HG03342 (cell line): ENCODE results near the gene PF4V1.

Experiments
- ATAC-seq: cut with Tn5 transposase; IDR thresholded peaks from one replicate; pipeline ENCODE4 v1.9.1; 2021; ENCODE audit warnings: mild to moderate bottlenecking, moderate library complexity; ENCODE audit not compliant: unreplicated experiment

The PF4V1 gene

DNA sequence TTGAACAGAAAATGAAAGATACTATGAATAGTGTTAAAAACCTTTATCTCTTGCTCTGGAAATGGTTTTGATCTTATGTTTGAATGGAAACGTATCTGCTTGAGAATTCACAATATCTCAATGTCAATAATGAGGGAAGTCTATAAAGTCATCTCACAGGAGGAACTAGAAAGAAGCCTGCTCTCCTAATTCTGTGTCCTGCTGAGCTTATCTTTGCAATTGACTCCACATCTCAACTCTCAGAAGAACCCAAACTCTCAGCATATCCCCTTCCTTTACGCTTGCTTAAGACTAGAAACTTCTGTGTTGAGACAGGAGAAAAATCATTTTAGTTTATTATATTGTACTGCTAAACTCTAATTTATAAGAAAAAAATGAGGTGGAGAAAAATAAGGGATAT lies 8.3 kb upstream of the PF4V1 start:
- ATAC-seq, result no peak

DNA sequence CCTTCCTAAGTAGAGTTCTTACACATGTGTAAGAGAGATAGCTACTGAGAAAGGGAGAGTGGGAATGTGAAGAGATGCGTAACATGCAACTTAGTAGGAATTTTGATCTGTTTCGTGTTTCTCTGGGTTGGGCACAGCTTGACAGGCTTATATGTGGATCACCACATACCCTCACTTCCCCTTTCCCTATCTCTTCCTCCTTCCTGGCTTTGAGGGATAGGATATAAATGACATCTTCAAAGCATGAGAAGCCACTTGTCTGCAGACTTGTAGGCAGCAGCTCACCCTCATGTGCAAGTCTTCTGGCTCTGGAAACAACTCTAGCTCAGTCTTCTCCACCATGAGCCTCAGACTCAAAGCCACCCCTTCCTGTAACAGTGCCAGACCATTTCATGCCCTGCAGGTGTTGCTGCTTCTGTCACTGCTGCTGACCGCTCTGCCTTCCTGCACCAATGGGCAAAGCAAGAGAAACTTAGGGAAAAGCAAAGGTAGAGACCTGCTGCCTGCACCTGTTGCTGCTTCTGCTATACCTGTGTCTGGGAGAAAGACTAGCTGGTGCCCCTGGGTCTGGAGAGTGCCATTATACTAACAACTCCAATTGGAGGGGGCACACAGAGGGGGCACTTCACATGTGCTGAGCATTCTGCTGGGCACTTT lies 5.4 kb upstream of the PF4V1 start:
- ATAC-seq, result no peak

DNA sequence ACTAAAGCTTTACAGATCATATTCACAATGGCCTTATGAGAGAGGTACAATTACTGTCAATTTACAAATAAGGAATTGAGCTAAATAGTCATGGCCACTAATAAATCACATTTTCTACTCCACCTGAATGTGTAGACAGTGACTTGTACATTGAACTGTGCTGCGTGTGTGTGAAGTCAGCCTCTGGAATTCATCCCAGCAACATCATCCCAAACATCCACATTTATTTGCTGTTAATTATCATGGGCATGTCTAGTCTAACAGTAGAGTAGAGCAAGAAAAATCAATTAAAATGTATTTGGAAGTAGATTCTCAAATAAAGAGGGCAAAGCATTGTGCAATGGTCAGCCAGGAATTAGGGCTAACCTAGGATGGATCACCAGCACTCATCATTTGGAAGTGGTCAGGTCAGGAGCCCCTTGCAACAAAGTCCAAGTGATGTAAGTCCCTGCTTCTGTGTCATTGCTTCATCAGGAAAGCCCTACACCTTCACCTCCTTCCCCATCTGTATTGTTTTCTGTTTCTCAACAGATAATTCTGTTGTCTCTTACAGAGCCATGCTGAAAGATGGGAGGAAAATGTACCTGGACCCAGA lies 4.8 kb upstream of the PF4V1 start:
- no peak for ATAC-seq

DNA sequence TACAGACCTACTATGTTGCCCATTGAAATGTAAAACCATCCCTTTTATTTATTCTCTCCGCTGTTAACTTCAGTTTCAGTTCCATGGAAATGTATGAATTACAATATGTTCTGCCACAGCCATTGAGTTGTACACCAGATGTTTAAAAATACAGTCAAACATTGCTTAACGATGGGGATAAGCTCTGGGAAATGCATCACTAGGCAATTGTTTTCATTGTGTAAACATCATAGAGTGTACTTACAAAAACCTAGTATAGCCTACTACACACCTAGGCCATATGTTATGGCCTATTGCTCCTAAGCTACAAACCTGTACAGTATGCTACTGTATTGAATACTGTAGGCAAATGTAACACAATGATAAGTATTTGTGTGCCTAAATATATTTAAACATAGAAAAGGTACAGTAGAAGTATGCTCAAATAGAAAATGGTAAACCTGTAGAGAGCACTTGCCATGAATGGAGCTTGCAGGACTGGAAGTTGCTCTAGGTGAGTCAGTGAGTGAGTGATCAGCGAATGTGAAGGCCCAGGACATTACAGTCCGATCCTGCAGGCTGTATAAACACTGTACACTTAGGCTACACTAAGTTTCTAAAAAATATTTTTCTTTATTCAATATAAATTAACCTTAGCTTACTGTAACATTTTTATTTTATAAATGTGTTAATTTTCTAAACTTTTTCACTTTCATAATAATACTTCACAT lies 2.7 kb upstream of the PF4V1 start:
- no peak for ATAC-seq

DNA sequence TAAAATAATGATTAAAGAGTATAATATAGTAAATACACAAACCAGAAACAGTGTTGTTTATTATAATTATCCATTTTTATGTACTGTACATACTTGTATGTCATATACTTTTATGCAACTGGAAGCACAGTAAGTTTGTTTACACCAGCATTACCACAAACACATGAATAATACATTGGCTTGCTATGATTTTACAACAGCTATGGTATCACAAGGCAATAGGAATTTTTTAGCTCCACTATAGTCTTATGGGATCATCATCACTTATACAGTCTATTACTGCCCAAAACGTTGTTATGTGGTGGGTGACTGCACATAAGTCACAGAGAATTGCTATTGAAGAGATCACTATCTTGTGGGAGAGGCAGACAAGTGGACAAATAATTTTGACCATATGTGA lies 1.8 kb upstream of the PF4V1 start:
- no peak for ATAC-seq

DNA sequence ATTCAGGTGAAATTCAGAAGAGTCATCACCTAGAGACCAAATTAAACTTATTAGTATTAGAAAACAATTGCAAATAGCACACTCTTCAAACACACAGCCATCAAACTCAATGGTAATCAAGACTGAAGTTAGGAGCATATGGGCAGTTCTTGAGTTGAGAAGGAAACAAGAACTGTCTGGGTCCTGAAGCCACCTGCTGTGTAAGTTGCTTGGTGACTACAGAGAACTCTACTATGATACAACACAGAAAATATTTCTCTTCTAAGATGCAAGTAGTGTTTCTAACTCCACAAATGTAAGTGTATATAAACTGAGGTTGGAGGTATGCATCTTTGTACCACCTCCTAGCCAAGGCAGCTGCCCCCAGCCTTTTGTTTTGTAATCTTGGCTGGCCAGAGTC lies 325 bp upstream of the PF4V1 start:
- ATAC-seq, result no peak

DNA sequence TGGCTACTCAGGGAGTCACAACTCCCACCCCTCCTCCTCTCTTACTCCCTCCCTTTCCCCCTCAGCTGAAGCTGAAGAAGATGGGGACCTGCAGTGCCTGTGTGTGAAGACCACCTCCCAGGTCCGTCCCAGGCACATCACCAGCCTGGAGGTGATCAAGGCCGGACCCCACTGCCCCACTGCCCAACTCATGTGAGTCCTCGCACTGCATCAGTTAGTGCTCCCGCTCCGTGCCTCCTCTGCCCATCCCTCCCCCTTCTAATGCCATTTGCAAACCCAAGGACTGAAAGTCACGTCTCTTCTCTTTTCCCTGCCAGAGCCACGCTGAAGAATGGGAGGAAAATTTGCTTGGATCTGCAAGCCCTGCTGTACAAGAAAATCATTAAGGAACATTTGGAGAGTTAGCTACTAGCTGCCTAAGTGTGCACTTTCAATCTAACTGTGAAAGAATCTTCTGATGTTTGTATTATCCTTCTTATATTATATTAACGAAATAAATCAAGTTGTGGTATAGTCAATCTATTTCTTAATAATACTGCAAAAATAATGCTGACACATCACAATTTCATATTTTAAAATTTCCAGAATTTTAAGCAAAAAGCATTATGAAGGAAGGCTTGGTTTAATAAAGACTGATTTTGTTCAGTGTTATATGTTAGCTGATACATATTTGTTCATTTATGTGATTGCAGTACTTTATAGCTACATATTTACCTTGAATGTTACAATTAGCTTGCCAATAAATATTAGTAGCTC lies 800 bp downstream of the PF4V1 start:
- ATAC-seq, result no peak

DNA sequence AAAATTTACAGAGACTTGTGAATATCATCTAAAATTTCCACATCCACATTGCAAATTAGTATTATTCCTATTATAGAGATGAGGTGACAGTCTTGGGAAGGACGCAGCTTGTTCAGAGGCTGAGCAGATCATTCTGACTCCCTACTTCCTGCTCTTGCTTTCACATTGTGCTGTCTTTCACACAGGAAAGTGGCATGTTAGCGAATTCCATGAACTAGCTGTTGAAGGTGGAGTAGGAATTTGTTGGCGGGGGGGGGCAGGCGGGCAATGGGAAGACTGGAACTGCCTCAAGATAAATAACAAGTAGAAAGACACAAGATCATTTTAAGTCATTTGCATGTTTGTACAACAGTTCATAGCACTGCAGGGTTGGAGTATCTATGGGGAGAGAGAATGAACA lies 2.3 kb downstream of the PF4V1 start:
- ATAC-seq, result no peak

DNA sequence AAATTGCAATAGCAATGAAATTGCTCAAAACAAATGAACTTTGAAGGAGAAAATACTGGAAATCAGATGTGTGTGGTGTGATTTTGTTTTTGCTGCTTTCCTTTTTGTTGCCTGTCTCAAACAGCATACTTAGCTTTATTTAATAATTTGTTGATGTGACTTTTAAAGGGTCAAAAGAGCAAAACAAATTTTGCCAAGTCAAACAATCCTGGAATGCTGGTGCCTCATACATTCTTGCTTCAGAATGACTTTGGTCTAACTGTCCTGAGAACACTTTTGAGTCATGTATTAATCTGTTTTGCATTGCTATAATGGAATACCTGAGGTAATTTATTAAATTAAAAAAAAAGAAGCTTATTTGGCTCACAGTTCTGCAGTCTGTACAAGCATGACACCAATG lies 3.4 kb downstream of the PF4V1 start:
- no peak for ATAC-seq

DNA sequence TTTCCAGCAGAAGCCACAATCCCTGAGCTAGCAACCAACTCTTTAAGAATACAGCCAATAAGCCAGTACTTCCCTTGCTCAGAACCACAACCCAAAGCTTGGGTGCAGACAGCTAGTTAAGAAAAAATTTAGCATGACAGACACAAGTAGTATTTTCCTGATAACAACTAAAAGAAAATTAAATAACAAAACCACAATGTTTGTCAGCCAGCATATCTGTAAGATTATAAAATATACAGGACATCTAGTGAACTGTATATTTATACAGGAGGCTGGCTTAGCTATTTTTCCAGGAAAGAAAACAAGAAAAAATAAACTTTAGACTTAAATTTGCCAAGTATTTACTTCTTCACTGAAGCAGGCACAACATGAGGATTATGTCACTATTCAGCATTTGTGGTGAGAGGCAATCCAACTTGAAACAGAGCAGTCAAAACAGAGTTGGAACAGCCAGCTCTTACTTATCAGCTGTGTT lies 6.6 kb downstream of the PF4V1 start:
- ATAC-seq, result no peak

DNA sequence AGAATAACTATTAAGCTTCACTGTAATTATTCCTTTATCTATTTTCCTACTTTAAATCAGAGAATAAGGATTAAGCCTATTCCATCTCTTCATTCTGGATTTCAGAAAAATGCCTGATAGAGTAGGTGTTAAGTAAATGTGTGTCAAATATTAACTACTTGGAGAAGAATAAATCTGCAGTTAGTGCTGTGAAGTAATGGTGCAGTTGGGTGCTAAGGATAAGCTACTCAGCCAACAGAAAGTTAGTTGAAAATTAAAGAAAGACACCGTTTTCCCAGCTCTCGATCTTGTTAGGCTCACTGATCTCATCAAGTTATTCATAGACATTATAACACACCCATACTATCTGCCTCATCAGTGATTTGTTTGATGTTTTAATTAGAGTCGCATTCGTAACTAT lies 7.1 kb downstream of the PF4V1 start:
- ATAC-seq, result no peak

DNA sequence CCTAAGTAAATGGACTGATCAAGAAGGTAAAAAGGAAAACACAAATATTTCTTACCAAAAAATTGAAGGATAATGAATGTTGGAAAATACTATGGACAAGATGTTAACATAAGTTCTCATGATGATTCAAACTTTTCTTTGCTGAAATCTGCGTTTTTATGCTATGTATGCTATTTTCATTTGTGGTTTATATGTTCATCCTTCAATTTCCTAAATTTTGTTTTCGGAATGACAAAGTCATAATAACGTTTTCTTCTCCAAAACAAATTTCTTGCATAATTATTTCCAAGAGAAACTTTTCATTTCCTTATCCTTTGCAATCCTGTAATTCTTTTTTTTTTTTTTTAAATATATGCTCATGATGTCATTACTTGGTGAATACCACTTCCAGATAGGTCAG lies 7.8 kb downstream of the PF4V1 start:
- ATAC-seq, result no peak

DNA sequence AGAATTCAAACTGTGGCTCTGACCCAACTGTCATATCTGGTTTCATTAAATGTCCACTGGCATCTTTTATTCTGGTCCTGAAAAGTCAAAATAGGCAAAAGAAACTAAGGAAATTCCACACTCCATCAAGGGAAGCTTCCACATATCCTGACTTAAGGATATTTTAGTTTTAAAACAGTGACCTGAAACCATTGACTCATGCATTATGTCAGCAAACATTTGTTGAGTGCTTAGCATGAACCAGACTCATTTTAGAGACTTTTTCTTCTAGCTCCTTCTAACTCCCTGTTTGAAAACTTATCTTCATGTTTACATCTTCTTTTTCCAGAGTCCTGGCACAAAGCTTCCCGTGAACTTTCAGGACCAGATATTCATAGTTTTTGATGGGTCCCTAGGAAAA lies 9.2 kb downstream of the PF4V1 start:
- no peak for ATAC-seq

DNA sequence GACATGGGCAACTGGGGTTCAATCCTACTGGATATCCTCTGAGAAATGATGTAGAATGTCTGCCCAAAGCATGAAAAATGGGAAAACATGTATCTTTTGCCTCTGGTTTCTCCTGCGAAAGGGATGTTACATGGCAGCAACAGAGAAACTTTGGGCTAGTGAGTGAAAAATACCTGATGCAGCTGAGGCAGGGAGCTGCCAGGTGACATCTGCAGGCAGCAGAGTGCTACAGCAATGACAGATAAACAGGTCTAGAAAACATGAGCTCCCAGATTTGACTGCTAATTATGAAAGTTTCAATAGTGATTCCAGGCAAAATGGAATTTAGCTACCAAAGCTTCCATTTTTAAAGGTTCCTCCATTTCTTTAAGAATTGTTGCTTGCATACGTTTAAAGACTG lies 11.3 kb downstream of the PF4V1 start:
- ATAC-seq, result no peak

DNA sequence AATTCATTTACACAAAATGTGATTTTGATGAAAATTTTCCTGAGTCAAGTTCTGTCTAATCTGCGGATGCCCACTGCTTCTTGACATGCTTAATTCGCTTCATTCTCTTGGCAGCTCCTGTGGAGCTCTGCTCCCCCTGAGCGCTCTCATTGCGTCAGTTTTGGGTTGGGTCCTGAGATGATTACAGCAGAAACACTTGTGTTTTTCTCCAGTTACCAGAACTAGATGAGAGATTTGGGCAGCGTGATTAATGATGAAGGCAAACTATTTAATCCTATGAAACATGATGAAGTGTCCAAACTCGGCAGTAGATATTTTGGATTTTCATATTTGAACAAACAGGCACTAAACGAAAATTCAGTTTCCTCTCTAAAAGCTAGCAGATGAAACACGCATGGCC lies 11.9 kb downstream of the PF4V1 start:
- ATAC-seq, result no peak

DNA sequence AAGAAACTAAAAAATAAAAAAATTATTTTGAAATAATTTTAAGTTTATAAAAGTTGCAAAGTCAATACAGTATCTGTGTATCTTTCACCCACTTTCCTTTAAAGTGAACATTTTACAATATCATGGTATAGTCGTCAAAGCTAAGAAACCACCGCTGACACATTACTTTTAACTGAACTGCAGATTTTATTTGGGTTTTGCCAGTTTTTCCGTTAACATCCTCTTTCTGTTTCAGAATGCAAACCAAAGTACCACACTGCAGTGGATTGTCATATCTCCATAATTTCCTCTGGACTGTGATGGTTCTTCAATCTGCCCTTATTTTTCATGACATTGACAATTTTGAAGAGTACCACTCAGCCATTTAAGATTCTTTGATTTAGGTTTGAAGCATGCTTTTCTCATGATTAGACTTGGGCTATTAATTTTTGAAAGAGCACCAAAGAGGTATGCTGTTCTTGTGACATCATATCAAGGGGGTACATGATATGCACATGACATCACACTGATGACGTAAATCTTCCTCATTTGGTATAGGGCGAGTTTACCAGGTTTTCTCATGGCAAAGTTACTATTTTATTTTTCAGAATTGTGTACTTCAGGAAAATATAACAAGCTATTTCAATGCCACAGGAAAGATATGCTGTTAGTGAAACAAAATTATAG lies 12.5 kb downstream of the PF4V1 start:
- ATAC-seq, result no peak

DNA sequence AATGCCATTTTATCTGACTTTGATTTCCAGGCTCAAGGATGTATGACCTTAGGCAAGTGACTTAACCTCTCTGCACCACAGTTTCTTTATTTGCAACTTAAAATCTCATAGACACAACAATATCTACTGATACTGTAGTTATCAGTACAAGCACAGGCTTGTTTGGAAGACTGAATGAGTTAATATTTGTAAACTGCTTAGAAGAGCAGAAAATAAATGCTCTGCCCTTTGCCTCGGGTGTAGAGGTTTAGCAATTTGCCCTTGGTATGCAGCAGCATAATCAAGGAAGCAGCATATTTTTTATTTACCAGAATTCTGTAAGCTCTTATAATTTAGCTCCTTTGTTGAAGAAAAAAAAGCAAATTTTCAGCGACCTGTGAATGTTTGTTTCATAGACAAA lies 13.2 kb downstream of the PF4V1 start:
- ATAC-seq, result no peak

DNA sequence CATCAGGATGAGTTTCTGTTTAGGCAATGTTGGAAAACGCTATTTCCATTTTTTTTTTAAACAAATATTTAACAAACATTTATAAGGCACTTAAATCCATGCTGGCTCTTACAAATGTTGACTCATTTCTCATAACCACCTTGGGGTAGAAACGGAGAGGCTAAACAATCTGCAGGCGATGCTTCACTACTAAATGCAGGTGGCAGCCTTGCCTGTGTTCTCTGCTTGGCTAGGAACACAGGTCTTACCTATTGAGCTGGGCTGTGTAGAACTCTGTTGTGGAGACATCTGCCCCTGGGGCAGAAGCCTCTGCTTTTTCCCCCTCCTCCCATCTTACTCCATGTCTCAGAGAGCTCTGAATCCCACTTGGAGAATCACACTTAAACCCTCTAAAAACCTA lies 14.7 kb downstream of the PF4V1 start:
- ATAC-seq, result no peak

DNA sequence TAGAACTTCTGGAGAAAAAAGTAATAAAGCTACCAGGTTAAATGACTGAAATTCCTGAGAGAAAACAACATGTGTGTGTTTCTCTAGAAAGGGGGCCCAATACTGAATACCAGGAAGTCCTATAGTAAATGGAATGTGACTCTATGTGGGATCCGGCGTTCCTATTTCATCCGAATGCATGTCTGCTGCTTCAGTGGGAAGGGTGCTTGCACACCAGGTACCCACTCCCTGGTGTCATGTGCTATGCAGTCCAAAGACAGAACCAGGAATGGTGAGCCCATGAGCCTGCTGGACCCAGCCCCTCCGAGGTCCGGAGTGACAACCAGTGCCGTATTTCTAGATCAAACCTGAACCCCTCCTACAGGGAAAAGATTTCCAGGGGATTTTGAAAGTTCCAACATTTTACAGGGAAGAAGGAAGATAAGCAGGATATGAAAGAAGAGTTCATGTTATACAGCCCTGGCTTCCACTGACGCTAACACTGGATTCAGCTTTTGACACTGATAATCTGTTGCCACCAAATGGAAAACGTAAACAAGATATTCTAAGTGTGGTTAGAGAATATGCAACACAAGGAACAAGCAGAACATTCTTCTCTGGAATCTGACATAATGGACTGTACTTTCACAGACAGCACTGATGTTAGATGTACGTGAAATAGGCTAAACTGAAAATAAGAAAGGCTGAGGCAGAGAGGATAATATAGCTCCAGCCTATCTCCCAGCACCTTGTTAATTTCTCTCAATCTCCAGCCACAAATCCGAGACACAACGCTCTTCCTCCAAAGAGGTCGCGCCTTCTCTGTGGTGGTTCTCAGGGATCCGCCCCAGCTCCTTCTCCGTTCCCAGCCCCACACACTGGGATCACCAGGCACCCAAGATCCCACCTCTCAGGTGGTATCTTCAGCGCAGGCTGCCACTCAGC lies 15.4 kb downstream of the PF4V1 start:
- no peak for ATAC-seq
